Neural progenitor cell (in vitro differentiated cells): ENCODE data around the gene CHRNA7.

ENCODE experiments used
- EZH2 ChIP-seq: fragments of 200-600 bp; sonication (generic); IDR thresholded peaks from 2 replicates; pipeline ENCODE4 v1.6.1; 2017; ENCODE audit warnings: antibody characterized with exemption, mild to moderate bottlenecking, moderate library complexity
- TF ChIP-seq, protein P1 (sequence below): fragments of 200-600 bp; sonication (generic); IDR thresholded peaks from 2 replicates; pipeline ENCODE4 v1.5.1; 2017; ENCODE audit warnings: antibody characterized with exemption, mild to moderate bottlenecking

DNA sequence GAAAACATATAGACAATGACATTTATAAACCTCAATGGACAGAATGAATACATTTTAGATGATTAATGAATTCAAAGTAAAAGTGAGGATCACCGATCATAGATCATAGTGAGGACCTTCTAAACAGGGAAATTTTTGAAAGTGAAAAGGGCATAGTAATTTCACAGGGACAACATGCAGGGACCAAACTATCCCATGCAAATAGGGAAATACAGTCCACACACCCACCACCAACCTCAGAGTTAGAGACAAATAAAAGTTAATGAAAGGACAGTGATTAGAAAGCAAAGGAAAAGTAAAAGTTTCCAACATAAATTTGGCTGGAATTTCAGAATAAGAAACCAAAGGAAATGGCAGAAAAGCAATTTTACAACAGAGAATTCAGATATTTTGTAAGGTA is 15.4 kb upstream of the CHRNA7 start:
- TF ChIP-seq, protein P1, sequence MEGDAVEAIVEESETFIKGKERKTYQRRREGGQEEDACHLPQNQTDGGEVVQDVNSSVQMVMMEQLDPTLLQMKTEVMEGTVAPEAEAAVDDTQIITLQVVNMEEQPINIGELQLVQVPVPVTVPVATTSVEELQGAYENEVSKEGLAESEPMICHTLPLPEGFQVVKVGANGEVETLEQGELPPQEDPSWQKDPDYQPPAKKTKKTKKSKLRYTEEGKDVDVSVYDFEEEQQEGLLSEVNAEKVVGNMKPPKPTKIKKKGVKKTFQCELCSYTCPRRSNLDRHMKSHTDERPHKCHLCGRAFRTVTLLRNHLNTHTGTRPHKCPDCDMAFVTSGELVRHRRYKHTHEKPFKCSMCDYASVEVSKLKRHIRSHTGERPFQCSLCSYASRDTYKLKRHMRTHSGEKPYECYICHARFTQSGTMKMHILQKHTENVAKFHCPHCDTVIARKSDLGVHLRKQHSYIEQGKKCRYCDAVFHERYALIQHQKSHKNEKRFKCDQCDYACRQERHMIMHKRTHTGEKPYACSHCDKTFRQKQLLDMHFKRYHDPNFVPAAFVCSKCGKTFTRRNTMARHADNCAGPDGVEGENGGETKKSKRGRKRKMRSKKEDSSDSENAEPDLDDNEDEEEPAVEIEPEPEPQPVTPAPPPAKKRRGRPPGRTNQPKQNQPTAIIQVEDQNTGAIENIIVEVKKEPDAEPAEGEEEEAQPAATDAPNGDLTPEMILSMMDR: no peak
- no peak for TF ChIP-seq EZH2
